Neural progenitor cell (in vitro differentiated cells): ENCODE measurements around the gene MYLK.

Source experiments
- CTCF ChIP-seq: fragments of 200-600 bp; sonication (generic); IDR thresholded peaks from 2 replicates; pipeline ENCODE4 v1.5.1; 2017; ENCODE audit warnings: antibody characterized with exemption, mild to moderate bottlenecking
- EZH2 ChIP-seq: fragments of 200-600 bp; sonication (generic); IDR thresholded peaks from 2 replicates; pipeline ENCODE4 v1.6.1; 2017; ENCODE audit warnings: antibody characterized with exemption, mild to moderate bottlenecking, moderate library complexity

- TF ChIP-seq CTCF (no peak), EZH2 (no peak)
Observed at GRCh38 chr3:123637841-123638240, 246.3 kb downstream of the MYLK start.
